Hepatocyte (in vitro differentiated cells): ENCODE results near the gene ZBTB20.

Experiments
- EZH2 ChIP-seq: fragments of 200-600 bp; sonication (generic); IDR thresholded peaks from 2 replicates; pipeline ENCODE4 v1.6.1; 2016; ENCODE audit warnings: antibody characterized with exemption, mild to moderate bottlenecking, borderline replicate concordance
- TF ChIP-seq, protein P1 (sequence below): fragments of 200-600 bp; sonication (generic); IDR thresholded peaks from 2 replicates; pipeline ENCODE4 v1.5.1; 2016; ENCODE audit warnings: antibody characterized with exemption, mild to moderate bottlenecking; ENCODE audit not compliant: poor library complexity

DNA sequence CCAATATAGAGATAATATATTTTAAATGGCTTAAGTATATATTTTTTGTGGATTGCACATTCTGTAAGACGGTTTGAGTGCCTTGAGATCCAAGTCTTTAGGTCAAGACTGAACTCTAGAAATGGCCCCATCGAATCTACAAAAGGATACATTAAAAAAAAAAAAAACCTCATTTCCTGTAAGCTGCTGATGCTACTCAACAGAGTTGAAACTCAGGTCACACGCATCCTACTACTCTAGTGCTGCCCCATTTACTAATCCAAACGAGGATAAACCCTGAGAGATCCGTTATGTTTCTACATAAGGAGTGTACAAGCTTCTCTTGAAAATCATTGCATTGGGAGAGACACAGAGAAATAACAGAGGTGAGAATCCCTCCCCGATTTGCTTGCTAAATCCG lies 666.0 kb downstream of the ZBTB20 start:
- no peak for TF ChIP-seq EZH2
- TF ChIP-seq, protein P1, sequence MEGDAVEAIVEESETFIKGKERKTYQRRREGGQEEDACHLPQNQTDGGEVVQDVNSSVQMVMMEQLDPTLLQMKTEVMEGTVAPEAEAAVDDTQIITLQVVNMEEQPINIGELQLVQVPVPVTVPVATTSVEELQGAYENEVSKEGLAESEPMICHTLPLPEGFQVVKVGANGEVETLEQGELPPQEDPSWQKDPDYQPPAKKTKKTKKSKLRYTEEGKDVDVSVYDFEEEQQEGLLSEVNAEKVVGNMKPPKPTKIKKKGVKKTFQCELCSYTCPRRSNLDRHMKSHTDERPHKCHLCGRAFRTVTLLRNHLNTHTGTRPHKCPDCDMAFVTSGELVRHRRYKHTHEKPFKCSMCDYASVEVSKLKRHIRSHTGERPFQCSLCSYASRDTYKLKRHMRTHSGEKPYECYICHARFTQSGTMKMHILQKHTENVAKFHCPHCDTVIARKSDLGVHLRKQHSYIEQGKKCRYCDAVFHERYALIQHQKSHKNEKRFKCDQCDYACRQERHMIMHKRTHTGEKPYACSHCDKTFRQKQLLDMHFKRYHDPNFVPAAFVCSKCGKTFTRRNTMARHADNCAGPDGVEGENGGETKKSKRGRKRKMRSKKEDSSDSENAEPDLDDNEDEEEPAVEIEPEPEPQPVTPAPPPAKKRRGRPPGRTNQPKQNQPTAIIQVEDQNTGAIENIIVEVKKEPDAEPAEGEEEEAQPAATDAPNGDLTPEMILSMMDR = no peak
